Testis (tissue), 3 donors: ENCODE results near the gene MS4A8. TPM values are rescaled to one million over a fixed set of nuclear protein-coding genes. Genes with fewer than 3 reads are reported as not detected.

Source experiments
- DNase-seq: peaks from one replicate; pipeline ENCODE4 v3.0.0-alpha.2; 2019
- H3K27ac ChIP-seq, 2 donors: fragments of 200-600 bp; sonication (generic); one replicate each; pipeline ENCODE4 v1.5.1; 2019
- H3K27me3 ChIP-seq: fragments of 200-600 bp; sonication (generic); one replicate; pipeline ENCODE4 v1.5.1; 2019
- H3K36me3 ChIP-seq: fragments of 200-600 bp; sonication (generic); one replicate; pipeline ENCODE4 v1.5.1; 2017; ENCODE audit warnings: low read depth; ENCODE audit errors: missing control alignments
- H3K4me1 ChIP-seq: fragments of 200-600 bp; sonication (generic); one replicate; pipeline ENCODE4 v1.5.1; 2019
- H3K4me3 ChIP-seq, 2 donors: fragments of 200-600 bp; sonication (generic); one replicate each; pipeline ENCODE4 v1.5.1; 2017 to 2019
- H3K9me3 ChIP-seq: fragments of 200-600 bp; sonication (generic); one replicate; pipeline ENCODE4 v1.5.1; 2017
- CTCF ChIP-seq, 3 experiments: fragments of 450-650 bp in 2 of 3; fragments of 200-600 bp in 1 of 3; sonication (generic) in 1 of 3; IDR thresholded peaks; one replicate each; pipeline ENCODE4 v1.5.1; 2016 to 2019; ENCODE audit warnings: antibody characterized with exemption in 3 of 3, mild to moderate bottlenecking in 2 of 3, moderate library complexity in 1 of 3
- POLR2A ChIP-seq: fragments of 450-650 bp; IDR thresholded peaks from one replicate; pipeline ENCODE4 v1.6.1; 2017; ENCODE audit warnings: antibody characterized with exemption, mild to moderate bottlenecking, moderate library complexity
- WGBS, 2 donors: methylation state at CpG; one replicate each; pipeline ENCODE4 v1.1.5; 2018; 5-methylcytosine and 5-hydroxymethylcytosine counted together
- intact Hi-C: fragments of 100-400 bp; cut with DNase I; formaldehyde crosslinking; loops from one replicate; pipeline ENCODE4 v1.15.1; 2023; ENCODE audit warnings: low total_unique reads
- polyA plus RNA-seq: library from polyadenylated mRNA; stranded (reverse); fragments of 350-450 nt; fragmentation: Illumina TruSeq; extraction: RNeasy Lipid Tissue Mini Kit (QIAGEN cat#74804); gene quantifications from one replicate; pipeline ENCODE4 v1.2.3, GENCODE V29; 2014; ENCODE audit warnings: low read depth, low replicate concordance; ENCODE audit not compliant: insufficient read depth
- total RNA-seq, 2 donors: library from RNA; depleted of rRNA; stranded (reverse); fragments of >200 nt; gene quantifications; one replicate each; pipeline ENCODE4 v1.2.3, GENCODE V29; 2016

The MS4A8 gene
- total and polyA plus RNA-seq, 3 donors from 2014 or later, result 0.31 to 3.3 (median 0.43) TPM

- H3K27ac ChIP-seq, result no peak overlapping the region
- no peak for DNase-seq
- TF ChIP-seq CTCF (IDR thresholded peaks at IDR 0.05) (no peak), POLR2A (no peak)
- no peaks in the 10 kb centered on the region for H3K4me1 ChIP-seq
- no peaks in the 10 kb centered on the region for H3K9me3 ChIP-seq
- WGBS, 2 donors, result 93 to 95% methylated on average over 4 of the region's 4 CpGs
- H3K4me3 ChIP-seq, result no peak overlapping the region
- no peaks in the 10 kb centered on the region for H3K36me3 ChIP-seq
- H3K27me3 ChIP-seq, result no peaks in the 10 kb centered on the region
- intact Hi-C loops, result no loop called here
Observed at GRCh38 chr11:60734279-60734678, 34.9 kb downstream of the MS4A8 start.

- H3K27ac ChIP-seq, result no peak overlapping the region
- intact Hi-C loops, result no loop called here
- H3K4me1 ChIP-seq, result no peaks in the 10 kb centered on the region
- TF ChIP-seq CTCF (IDR thresholded peaks at IDR 0.05), result no peak
- no peak for TF ChIP-seq POLR2A
- no peaks in the 10 kb centered on the region for H3K9me3 ChIP-seq
- WGBS, 2 donors, result 81 to 88% methylated on average over 7 of the region's 7 CpGs
- no peaks in the 10 kb centered on the region for H3K36me3 ChIP-seq
- DNase-seq, result no peak
- H3K27me3 ChIP-seq, result no peaks in the 10 kb centered on the region
- H3K4me3 ChIP-seq, result no peak overlapping the region
Observed at GRCh38 chr11:60739114-60739513, 39.7 kb downstream of the MS4A8 start.

DNA sequence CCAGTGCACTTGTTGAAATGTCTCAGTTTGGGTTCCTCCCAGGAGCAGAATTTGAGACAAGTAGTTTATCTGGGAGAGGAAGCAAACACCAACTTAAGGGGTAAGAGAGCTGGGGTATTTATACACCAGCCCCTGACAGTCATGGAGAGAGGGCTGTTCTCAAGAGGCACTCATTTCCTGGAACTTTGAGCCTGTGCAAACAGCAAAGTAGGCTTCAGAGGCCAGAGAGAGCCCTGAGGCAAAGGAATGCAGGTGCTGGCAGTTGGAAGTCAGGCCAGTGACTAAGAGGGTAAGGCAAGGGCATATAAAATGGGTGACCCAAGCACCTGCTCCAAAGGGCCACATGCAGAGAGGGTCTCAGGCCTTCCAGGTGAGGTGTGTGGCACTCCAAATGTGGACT, 41.2 kb downstream of the MS4A8 start:
- H3K4me3 ChIP-seq, result no peak overlapping the region
- no peaks in the 10 kb centered on the region for H3K27me3 ChIP-seq
- no peaks in the 10 kb centered on the region for H3K36me3 ChIP-seq
- intact Hi-C loops, result no loop called here
- TF ChIP-seq POLR2A, result no peak
- TF ChIP-seq CTCF (IDR thresholded peaks at IDR 0.05), result no peak
- no peaks in the 10 kb centered on the region for H3K9me3 ChIP-seq
- no peak for DNase-seq
- H3K27ac ChIP-seq, result no peak overlapping the region
- no peaks in the 10 kb centered on the region for H3K4me1 ChIP-seq

- TF ChIP-seq POLR2A, result no peak
- TF ChIP-seq CTCF (IDR thresholded peaks at IDR 0.05), result no peak
- Histone ChIP-seq H3K27ac (no peak overlapping the region), H3K9me3 (no peaks in the 10 kb centered on the region), H3K27me3 (no peaks in the 10 kb centered on the region), H3K4me1 (peaks cover under 1% of the 10 kb centered on the region), H3K36me3 (no peaks in the 10 kb centered on the region), H3K4me3 (no peak overlapping the region)
- 83 to 93% methylated on average over 3 of the region's 3 CpGs for WGBS, 2 donors
- intact Hi-C loops, result no loop called here
- DNase-seq, result no peak
Observed at GRCh38 chr11:60741421-60741820, 42.0 kb downstream of the MS4A8 start.

DNA sequence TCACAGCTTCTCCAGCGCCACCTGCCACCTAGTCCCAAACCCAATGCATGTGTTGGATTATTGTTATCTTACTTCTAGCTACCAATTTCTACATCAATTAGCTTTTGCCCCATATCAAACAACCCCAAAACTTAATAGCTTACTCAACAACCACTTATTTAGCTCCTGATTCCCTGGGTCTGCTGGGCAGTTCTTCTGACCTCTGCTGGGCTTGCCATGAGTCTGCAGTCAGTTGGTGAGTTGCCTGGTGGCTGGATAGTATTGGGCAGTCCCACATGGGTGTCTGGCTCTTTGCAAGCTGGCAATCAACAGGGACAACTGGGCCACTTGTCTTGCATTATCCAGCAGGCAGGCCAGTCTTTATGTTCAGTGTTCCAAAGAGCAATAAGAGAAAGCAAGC, 43.6 kb downstream of the MS4A8 start:
- WGBS, 2 donors, result 95 to 97% methylated on average over 1 of the region's 1 CpG
- Histone ChIP-seq H3K36me3 (no peaks in the 10 kb centered on the region), H3K27me3 (no peaks in the 10 kb centered on the region), H3K27ac (no peak overlapping the region), H3K9me3 (no peaks in the 10 kb centered on the region), H3K4me3 (no peak overlapping the region), H3K4me1 (peaks cover 4% of the 10 kb centered on the region)
- TF ChIP-seq CTCF (IDR thresholded peaks at IDR 0.05) (no peak), POLR2A (no peak)
- intact Hi-C loops, result no loop called here
- DNase-seq, result no peak
